ENCODE data around the gene LZTS2.

Gene LZTS2

GRCh38 chr10:100979791-100980272 is 19.8 kb upstream of the LZTS2 start:
- no peak for DNase-seq (ENCODE audit: low read depth)

- no peak for DNase-seq (ENCODE audit: low read depth)
These were observed 19.3 kb upstream of the LZTS2 start for GRCh38 chr10:100980311-100980710.

GRCh38 chr10:100980711-100981110 is 18.9 kb upstream of the LZTS2 start:
- DNase-seq (ENCODE audit: low read depth) = no peak

GRCh38 chr10:100981178-100981772 is 18.3 kb upstream of the LZTS2 start:
- DNase-seq (ENCODE audit: low read depth) = no peak

GRCh38 chr10:100982916-100983830 is 16.4 kb upstream of the LZTS2 start:
- no peak for DNase-seq (ENCODE audit: low read depth)

- DNase-seq (ENCODE audit: low read depth) = no peak
These were observed 15.5 kb upstream of the LZTS2 start for GRCh38 chr10:100983868-100984671.

- DNase-seq (ENCODE audit: low read depth) = no peak
These were observed 14.9 kb upstream of the LZTS2 start for GRCh38 chr10:100984672-100985177.

GRCh38 chr10:100985336-100985735 is 14.3 kb upstream of the LZTS2 start:
- DNase-seq (ENCODE audit: low read depth) = no peak

GRCh38 chr10:100986623-100986951 is 13.0 kb upstream of the LZTS2 start:
- DNase-seq (ENCODE audit: low read depth) = no peak

GRCh38 chr10:100986952-100987684 is 12.5 kb upstream of the LZTS2 start, which contains the start of the genes MRPL43 and TWNK:
MRPL43 (minus strand) TSS chr10:100987497; CDS start chr10:100987443, 54 bp downstream.
TWNK (plus strand) TSS chr10:100987543; CDS start chr10:100988211, 668 bp downstream.
- DNase-seq (ENCODE audit: low read depth) = peak; percentile 70

- no peak for DNase-seq (ENCODE audit: low read depth)
These were observed 11.9 kb upstream of the LZTS2 start for GRCh38 chr10:100987685-100988049.

GRCh38 chr10:100988166-100988565 is 11.4 kb upstream of the LZTS2 start:
- no peak for DNase-seq (ENCODE audit: low read depth)

GRCh38 chr10:100989088-100989487 is 10.5 kb upstream of the LZTS2 start:
- no peak for DNase-seq (ENCODE audit: low read depth)

- no peak for DNase-seq (ENCODE audit: low read depth)
These were observed 5.5 kb upstream of the LZTS2 start for GRCh38 chr10:100993986-100994708.

GRCh38 chr10:100995181-100995580 is 4.4 kb upstream of the LZTS2 start:
- DNase-seq (ENCODE audit: low read depth) = no peak

GRCh38 chr10:100996678-100997359 is 2.8 kb upstream of the LZTS2 start:
- DNase-seq (ENCODE audit: low read depth) = peak; percentile 18

GRCh38 chr10:100997360-100998182 is 2.0 kb upstream of the LZTS2 start:
- DNase-seq (ENCODE audit: low read depth) = peak; percentile 64

- peak; percentile 47 for DNase-seq (ENCODE audit: low read depth)
These were observed 1.2 kb upstream of the LZTS2 start for GRCh38 chr10:100998183-100998990.

All from T-helper 22 cell (primary cell).